A549 treated with RU486 at 1 μM for 4 hours (cell line): ENCODE data around the gene SULT1A3. TPM values are rescaled to one million over a fixed set of nuclear protein-coding genes. Genes with fewer than 3 reads are reported as not detected.

Experiments
- total RNA-seq: library from RNA; stranded (reverse); fragments of 200-300 nt; extraction: Qiagen RNA extraction; gene quantifications from 5 replicates; pipeline ENCODE4 v1.2.3, GENCODE V29; 2022; ENCODE audit warnings: low read depth

The SULT1A3 gene
- total RNA-seq = 5.1 to 10.6 TPM (median 7.9 TPM) in 5 replicates

GRCh38 chr16:30199049-30199448 lies at the start of gene SULT1A3:
Gene SULT1A3 (plus strand): TSS chr16:30199255. CDS start chr16:30200729, 1,474 bp downstream.

GRCh38 chr16:30183233-30184095 lies 15.6 kb upstream of the SULT1A3 start, which contains the start of gene CORO1A:
Gene CORO1A (plus strand): TSS chr16:30183602. CDS start chr16:30185210, 1,608 bp downstream.

GRCh38 chr16:30193615-30194014 lies 5.4 kb upstream of the SULT1A3 start, which contains the start of the genes BOLA2B and SLX1A:
Gene BOLA2B (minus strand): TSS chr16:30193666. CDS start chr16:30193595, 71 bp downstream.
Gene SLX1A (plus strand): TSS chr16:30193875. CDS start chr16:30194085, 210 bp downstream.

GRCh38 chr16:30248379-30248778 lies 49.3 kb downstream of the SULT1A3 start, which contains the start of gene NPIPB13:
Gene NPIPB13 (minus strand): TSS chr16:30248479. CDS start chr16:30245573, 2,906 bp downstream.

Other genes with a start within 250 kb of the SULT1A3 start
- gene TMEM219, start 237.2 kb upstream of the SULT1A3 start, total RNA-seq = 80.4 to 105 TPM (median 102 TPM) in 5 replicates
- gene TAOK2, start 225.4 kb upstream of the SULT1A3 start, total RNA-seq = 26.3 to 36.4 TPM (median 33.8 TPM) in 5 replicates
- gene HIRIP3, start 203.6 kb upstream of the SULT1A3 start, total RNA-seq = 13.7 to 15.6 TPM (median 14.3 TPM) in 5 replicates
- 109 to 115 TPM (median 109 TPM) in 5 replicates for gene INO80E, start 203.0 kb upstream of the SULT1A3 start, total RNA-seq
- gene DOC2A, start 188.2 kb upstream of the SULT1A3 start, total RNA-seq = 1.7 to 3.3 TPM (median 2.3 TPM) in 5 replicates
- gene C16orf92, start 176.1 kb upstream of the SULT1A3 start, total RNA-seq = not detected in 5 replicates
- gene TLCD3B, start 168.0 kb upstream of the SULT1A3 start, total RNA-seq = 0.21 to 0.48 TPM (median 0.47 TPM) in 4 of 5 replicates, not detected in the other
- 1,507 to 2,015 TPM (median 1,869 TPM) in 5 replicates for gene ALDOA, start 133.5 kb upstream of the SULT1A3 start, total RNA-seq
- gene PPP4C, start 123.3 kb upstream of the SULT1A3 start, total RNA-seq = 120 to 149 TPM (median 142 TPM) in 5 replicates
- gene TBX6, start 107.3 kb upstream of the SULT1A3 start, total RNA-seq = 0.14 to 0.50 TPM (median 0.38 TPM) in 5 replicates
- gene YPEL3, start 103.0 kb upstream of the SULT1A3 start, total RNA-seq = 6.6 to 11.8 TPM (median 9.7 TPM) in 5 replicates
- gene GDPD3, start 85.7 kb upstream of the SULT1A3 start, total RNA-seq = 1.4 to 2.3 TPM (median 1.7 TPM) in 5 replicates
- gene MAPK3, start 76.0 kb upstream of the SULT1A3 start, total RNA-seq = 33.9 to 38.8 TPM (median 36.4 TPM) in 5 replicates
- 2.3 to 3.5 TPM (median 3.3 TPM) in 5 replicates for gene CORO1A, start 15.7 kb upstream of the SULT1A3 start, total RNA-seq
- 130 to 288 TPM (median 218 TPM) in 5 replicates for gene BOLA2B, start 5.6 kb upstream of the SULT1A3 start, total RNA-seq
- 15.6 to 34.4 TPM (median 20.7 TPM) in 5 replicates for gene SLX1A, start 5.4 kb upstream of the SULT1A3 start, total RNA-seq
- 0.81 to 4.3 TPM (median 2.6 TPM) in 5 replicates for gene NPIPB13, start 49.2 kb downstream of the SULT1A3 start, total RNA-seq
- gene CD2BP2, start 156.1 kb downstream of the SULT1A3 start, total RNA-seq = 63.4 to 69.9 TPM (median 67.1 TPM) in 5 replicates
- 22.5 to 34.5 TPM (median 28.9 TPM) in 5 replicates for gene TBC1D10B, start 171.2 kb downstream of the SULT1A3 start, total RNA-seq
- gene MYL11, start 175.5 kb downstream of the SULT1A3 start, total RNA-seq = 0.69 to 1.1 TPM in 2 of 5 replicates, not detected in the others
- 1.2 to 3.0 TPM (median 2.3 TPM) in 5 replicates for gene SEPTIN1, start 183.3 kb downstream of the SULT1A3 start, total RNA-seq
- 10.1 to 13.1 TPM (median 12.7 TPM) in 5 replicates for gene ZNF48, start 196.2 kb downstream of the SULT1A3 start, total RNA-seq
- 3.4 to 7.1 TPM (median 6.1 TPM) in 5 replicates for gene ZNF771, start 208.4 kb downstream of the SULT1A3 start, total RNA-seq
- 100.0 to 144 TPM (median 139 TPM) in 5 replicates for gene DCTPP1, start 230.8 kb downstream of the SULT1A3 start, total RNA-seq
- gene SEPHS2, start 246.6 kb downstream of the SULT1A3 start, total RNA-seq = 48.8 to 54.1 TPM (median 52.1 TPM) in 5 replicates